ENCODE data around the gene ILK. TPM values are rescaled to one million over a fixed set of nuclear protein-coding genes. Genes with fewer than 3 reads are reported as not detected.

Gene ILK
- total RNA-seq: 183 and 288 TPM in 2 replicates

DNA sequence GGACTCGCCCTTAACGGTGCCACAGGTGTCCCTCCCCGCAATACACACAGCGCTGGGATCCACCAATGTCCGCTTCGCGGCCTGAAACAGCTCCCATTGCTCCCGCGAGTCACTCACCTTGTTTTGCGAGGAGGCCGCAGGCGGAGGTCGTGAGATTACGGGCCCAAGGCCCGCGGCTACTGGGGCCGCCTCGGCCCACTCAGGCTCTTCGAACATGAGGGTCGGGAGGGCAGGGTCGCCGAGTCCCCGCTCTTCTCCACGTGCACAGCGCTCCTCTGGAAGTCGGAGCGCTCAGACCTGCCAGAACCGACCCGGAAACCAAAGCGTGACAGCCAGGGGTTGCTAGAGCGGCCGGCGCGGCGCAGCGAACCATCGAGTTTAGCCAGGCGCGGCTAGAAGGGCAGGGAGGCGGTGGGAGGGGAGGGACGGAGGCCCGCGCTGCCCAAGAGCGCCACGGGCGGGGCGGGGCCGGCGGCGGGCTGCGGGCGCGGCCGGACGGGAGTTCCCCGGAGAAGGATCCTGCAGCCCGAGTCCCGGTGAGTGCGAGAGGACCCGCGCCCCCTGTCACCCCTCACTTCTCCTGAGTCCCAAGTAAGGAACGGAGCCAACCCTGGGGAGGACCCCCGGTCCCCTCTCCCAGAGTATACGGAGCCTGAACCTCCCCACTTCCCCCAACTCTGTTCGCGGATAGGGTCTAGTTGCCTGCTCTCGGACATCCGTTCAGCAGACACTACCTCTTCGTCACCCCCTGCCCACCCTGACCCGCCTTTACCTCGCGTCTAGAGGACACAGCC is at the start of gene ILK, which contains the start of gene RRP8:
Gene ILK, plus strand, starts transcription at position 488 of the 794 bp plus-strand sequence. CDS start 498 bp downstream, outside the sequence.
Gene RRP8, minus strand, starts transcription at position 330 of the 794 bp plus-strand sequence. Its CDS starts 114 bp downstream, at position 216.

DNA sequence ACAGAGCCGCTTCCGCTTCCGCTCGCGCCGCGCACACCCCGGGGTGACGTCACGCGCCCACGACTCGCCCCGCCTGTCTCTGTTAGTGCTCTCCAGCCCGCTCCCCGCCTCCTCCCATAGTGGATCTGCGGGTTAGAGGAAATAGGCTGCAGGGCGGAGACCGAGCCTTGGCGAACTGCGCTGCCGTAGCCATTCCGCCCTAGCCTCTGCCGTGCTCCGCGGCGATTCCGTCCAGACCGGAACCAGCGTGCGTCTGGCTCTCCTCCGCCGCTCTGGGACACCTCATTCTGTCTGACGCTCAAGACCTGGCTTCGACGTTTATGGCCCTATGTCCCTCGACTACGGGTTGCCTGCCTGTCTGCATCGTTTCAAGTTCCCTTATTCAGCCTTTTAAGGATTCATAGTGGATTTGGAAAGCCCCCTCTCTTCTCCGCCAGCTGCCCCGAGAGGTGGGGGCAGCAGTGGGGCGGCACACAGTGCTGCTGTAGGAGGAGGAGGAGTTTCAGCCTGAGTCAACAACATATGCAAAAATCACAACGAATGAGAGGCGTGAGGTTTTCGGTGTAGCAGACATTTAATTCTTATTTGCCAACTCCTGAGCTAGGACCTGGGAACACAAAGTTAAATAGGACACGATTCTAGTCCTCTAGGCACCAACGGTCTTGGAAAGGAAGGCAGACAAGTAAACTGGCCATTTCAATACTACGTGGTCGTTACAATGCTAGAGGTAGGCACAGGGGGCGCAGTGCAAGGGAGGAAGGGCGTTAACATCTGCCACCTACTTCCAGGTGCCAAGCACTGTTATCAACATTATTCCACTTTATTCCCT is 8.9 kb downstream of the ILK start, which contains the start of gene TAF10:
Gene TAF10, minus strand, starts transcription at position 4 of the 829 bp plus-strand sequence. CDS start 27 bp downstream, outside the sequence.

DNA sequence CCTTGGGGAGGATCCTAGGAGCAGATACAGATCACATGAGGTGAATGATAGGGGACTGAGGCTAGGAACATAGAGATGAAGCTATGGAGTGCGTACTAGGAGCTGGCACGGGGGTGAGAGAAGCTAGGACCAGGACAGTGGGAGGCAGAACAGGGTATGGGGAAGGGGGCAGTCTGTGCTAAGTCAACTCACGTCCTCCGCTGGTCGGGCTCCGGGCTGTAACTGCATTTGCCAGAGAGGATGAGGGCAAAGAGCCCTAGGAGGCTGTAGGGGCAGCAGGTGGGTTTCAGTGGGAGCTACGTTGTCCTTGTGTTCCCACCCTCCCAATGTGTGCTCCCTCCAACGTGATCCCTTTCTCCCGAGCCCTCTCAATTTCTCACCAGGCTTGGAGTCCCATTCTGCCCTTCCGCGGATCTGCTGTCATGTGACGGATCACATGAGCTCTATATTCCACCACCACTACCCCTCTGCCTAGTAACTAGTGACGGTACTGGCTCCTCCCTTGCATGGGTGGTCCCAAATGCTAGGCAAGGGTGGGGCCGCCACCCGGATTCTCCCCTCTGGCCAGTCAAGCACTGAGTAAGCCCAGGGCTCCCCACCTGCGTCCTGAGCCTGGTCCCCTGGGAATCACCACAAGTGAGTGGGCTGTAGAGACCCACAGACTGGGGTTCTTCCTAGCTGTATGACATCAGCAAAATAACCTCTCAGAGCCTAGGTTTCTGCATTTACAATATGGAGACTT is 15.6 kb downstream of the ILK start, which contains the start of gene TPP1:
Gene TPP1, minus strand, starts transcription at position 419 of the 742 bp plus-strand sequence. Its CDS starts 22 bp downstream, at position 397.

DNA sequence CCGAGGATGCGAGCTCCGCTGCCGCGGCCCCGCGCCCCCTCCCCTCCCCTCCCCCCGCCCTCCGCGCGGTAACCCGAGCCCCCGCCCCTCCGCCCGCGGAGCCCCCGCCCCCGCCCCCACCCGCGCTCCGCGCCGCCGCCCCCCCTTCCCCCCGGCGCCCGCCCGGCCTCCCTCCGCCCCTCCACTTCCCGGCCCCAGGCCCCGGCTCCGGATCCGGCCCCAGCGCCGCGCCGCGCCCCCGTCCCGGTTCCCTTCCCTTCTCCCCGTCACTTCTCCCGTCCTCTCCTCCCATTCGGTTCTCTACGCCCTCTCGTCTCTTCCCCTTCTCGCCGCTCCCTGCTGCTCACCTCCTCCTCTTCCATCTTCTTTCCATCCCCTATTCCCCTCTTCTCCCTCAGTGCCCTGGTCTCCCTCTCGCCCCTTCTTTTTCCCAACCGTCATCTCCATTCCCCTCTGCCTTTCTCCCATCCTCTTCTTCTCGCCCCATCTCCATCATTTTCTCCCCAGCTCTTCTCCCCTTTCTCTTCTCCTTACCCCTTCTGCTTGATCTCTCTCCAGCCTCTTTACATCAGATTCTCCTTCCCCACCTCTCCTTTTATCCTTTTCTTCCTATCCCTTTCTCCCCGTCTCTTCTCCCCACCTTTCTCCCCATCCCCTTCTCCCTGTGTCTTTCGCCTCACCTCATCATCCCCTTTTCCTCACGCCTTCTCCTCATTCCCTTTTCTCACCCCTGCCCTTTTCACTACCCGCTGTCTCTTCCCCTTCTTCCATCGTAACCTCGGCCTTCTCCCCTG is 52.4 kb downstream of the ILK start, which contains the start of gene DCHS1:
Gene DCHS1, minus strand, starts transcription at position 20 of the 794 bp plus-strand sequence. CDS start 14,196 bp downstream, outside the sequence.

Other genes with a start within 250 kb of the ILK start
- gene SMPD1, start 213.3 kb upstream of the ILK start, total RNA-seq: 38.3 and 91.0 TPM in 2 replicates
- 35.7 and 57.2 TPM in 2 replicates for gene APBB1, start 184.7 kb upstream of the ILK start, total RNA-seq
- gene HPX, start 162.8 kb upstream of the ILK start, total RNA-seq: 0.38 and 0.65 TPM in 2 replicates
- 13.0 and 16.6 TPM in 2 replicates for gene TRIM3, start 129.8 kb upstream of the ILK start, total RNA-seq
- gene ARFIP2, start 122.4 kb upstream of the ILK start, total RNA-seq: 53.0 TPM in 2 replicates
- gene TIMM10B, start 122.3 kb upstream of the ILK start, total RNA-seq: 26.2 and 42.4 TPM in 2 replicates
- 0.33 and 2.2 TPM in 2 replicates for gene DNHD1, start 106.5 kb upstream of the ILK start, total RNA-seq
- 6.7 and 13.0 TPM in 2 replicates for gene RRP8, start 158 bp upstream of the ILK start, total RNA-seq
- 82.3 and 97.0 TPM in 2 replicates for gene TAF10, start 8.4 kb downstream of the ILK start, total RNA-seq
- 49.5 and 166 TPM in 2 replicates for gene TPP1, start 15.6 kb downstream of the ILK start, total RNA-seq
- gene DCHS1, start 52.0 kb downstream of the ILK start, total RNA-seq: 3.1 and 17.2 TPM in 2 replicates
- 33.7 and 54.8 TPM in 2 replicates for gene MRPL17, start 79.6 kb downstream of the ILK start, total RNA-seq
- gene OR2AG2, start 168.2 kb downstream of the ILK start, total RNA-seq: under 0.01 and 0.13 TPM in 2 replicates
- gene OR2AG1, start 179.2 kb downstream of the ILK start, total RNA-seq: not detected in 2 replicates
- gene OR6A2, start 195.9 kb downstream of the ILK start, total RNA-seq: not detected in 2 replicates
- gene OR10A5, start 241.9 kb downstream of the ILK start, total RNA-seq: not detected in 2 replicates

All from mesangial cell (primary cell).